Measurements from ENCODE around the gene SPG7. TPM values are rescaled to one million over a fixed set of nuclear protein-coding genes. Genes with fewer than 3 reads are reported as not detected.

The SPG7 gene
- total RNA-seq, 1 donor from 2014 or later: 119 TPM

GRCh38 chr16:89475144-89475543 lies 33.1 kb upstream of the SPG7 start:
- Histone ChIP-seq H3K9me3 (no peaks in the 10 kb centered on the region), H3K27me3 (no peaks in the 10 kb centered on the region), H3K27ac (no peak overlapping the region), H3K4me3 (no peak overlapping the region), H3K36me3 (no peaks in the 10 kb centered on the region), H3K4me1 (peaks cover 100% of the 10 kb centered on the region)
- intact Hi-C loops (cut with DNase I): no loop called here
- TF ChIP-seq CTCF (IDR thresholded peaks at IDR 0.05) (no peak), POLR2A (IDR thresholded peaks at IDR 0.05) (no peak), POLR2AphosphoS5 (IDR thresholded peaks at IDR 0.05; ENCODE audit: insufficient read depth in 1 of 2, low read depth in 1 of 2) (no peak)
- DNase-seq (ENCODE audit: extremely low spot score in 2 of 2): no peak

- no peaks in the 10 kb centered on the region for H3K9me3 ChIP-seq
- TF ChIP-seq CTCF (IDR thresholded peaks at IDR 0.05): no peak
- no peak for TF ChIP-seq POLR2A (IDR thresholded peaks at IDR 0.05)
- TF ChIP-seq POLR2AphosphoS5 (IDR thresholded peaks at IDR 0.05; ENCODE audit: insufficient read depth in 1 of 2, low read depth in 1 of 2): peak; percentile 45 to 53
- H3K27me3 ChIP-seq: no peaks in the 10 kb centered on the region
- H3K4me1 ChIP-seq: peaks cover 100% of the 10 kb centered on the region
- no peaks in the 10 kb centered on the region for H3K36me3 ChIP-seq
- no peak overlapping the region for H3K27ac ChIP-seq
- no peak for DNase-seq (ENCODE audit: extremely low spot score in 2 of 2)
- intact Hi-C loops (cut with DNase I): no loop called here
- H3K4me3 ChIP-seq: no peak overlapping the region
Observed at GRCh38 chr16:89476379-89476778, 31.8 kb upstream of the SPG7 start.

- Histone ChIP-seq H3K27ac (no peak overlapping the region), H3K4me1 (peaks cover 100% of the 10 kb centered on the region)
Observed at GRCh38 chr16:89476811-89477261, 31.4 kb upstream of the SPG7 start.

GRCh38 chr16:89478576-89479221 lies 29.5 kb upstream of the SPG7 start:
- Histone ChIP-seq H3K27me3 (no peaks in the 10 kb centered on the region), H3K9me3 (no peaks in the 10 kb centered on the region), H3K4me1 (peaks cover 100% of the 10 kb centered on the region), H3K27ac (no peak overlapping the region), H3K36me3 (no peaks in the 10 kb centered on the region), H3K4me3 (no peak overlapping the region)
- DNase-seq (ENCODE audit: extremely low spot score in 2 of 2): no peak
- intact Hi-C loops (cut with DNase I): no loop called here
- TF ChIP-seq POLR2AphosphoS5 (IDR thresholded peaks at IDR 0.05; ENCODE audit: insufficient read depth in 1 of 2, low read depth in 1 of 2): peak; percentile 16 to 53
- TF ChIP-seq POLR2A (IDR thresholded peaks at IDR 0.05): no peak
- TF ChIP-seq CTCF (IDR thresholded peaks at IDR 0.05): no peak

More at GRCh38 chr16:89476811-89477261, 31.4 kb upstream of the SPG7 start:
- Histone ChIP-seq H3K9me3 (no peaks in the 10 kb centered on the region), H3K27me3 (no peaks in the 10 kb centered on the region), H3K36me3 (no peaks in the 10 kb centered on the region), H3K4me3 (no peak overlapping the region)
- intact Hi-C loops (cut with DNase I): no loop called here
- DNase-seq (ENCODE audit: extremely low spot score in 2 of 2): no peak
- TF ChIP-seq CTCF (IDR thresholded peaks at IDR 0.05): no peak
- TF ChIP-seq POLR2A (IDR thresholded peaks at IDR 0.05): no peak
- no peak for TF ChIP-seq POLR2AphosphoS5 (IDR thresholded peaks at IDR 0.05; ENCODE audit: insufficient read depth in 1 of 2, low read depth in 1 of 2)

GRCh38 chr16:89481356-89481955 lies 26.7 kb upstream of the SPG7 start:
- intact Hi-C loops (cut with DNase I): no loop called here
- H3K4me1 ChIP-seq: peaks cover 100% of the 10 kb centered on the region

More at GRCh38 chr16:89481356-89481955, 26.7 kb upstream of the SPG7 start:
- H3K4me3 ChIP-seq: no peak overlapping the region
- DNase-seq (ENCODE audit: extremely low spot score in 2 of 2): no peak
- no peaks in the 10 kb centered on the region for H3K36me3 ChIP-seq
- H3K27ac ChIP-seq: peak overlapping the region; percentile 61
- H3K9me3 ChIP-seq: no peaks in the 10 kb centered on the region
- H3K27me3 ChIP-seq: no peaks in the 10 kb centered on the region
- TF ChIP-seq POLR2A (IDR thresholded peaks at IDR 0.05) (no peak), POLR2AphosphoS5 (IDR thresholded peaks at IDR 0.05; ENCODE audit: insufficient read depth in 1 of 2, low read depth in 1 of 2) (no peak), CTCF (IDR thresholded peaks at IDR 0.05) (no peak)

All from vagina (tissue), 2 donors.